GM12878 (cell line): ENCODE results near the gene NRXN3. TPM values are rescaled to one million over a fixed set of nuclear protein-coding genes. Genes with fewer than 3 reads are reported as not detected.

Experiments
- ATAC-seq: fragments of 200-7000 bp; cut with Tn5 transposase; 3 replicates; pipeline ENCODE4 v1.9.1; 2020; ENCODE audit warnings: mild to moderate bottlenecking, moderate library complexity
- BruUV-seq: library from RNA; stranded (reverse); fragments of 400-500 nt; replicated peaks from 2 replicates; lab custom pipeline; 2021; lab: Mats Ljungman, UMichigan
- CTCF ChIA-PET: fragments of 300-600 bp; sonication (Branson Sonifier 250); formaldehyde crosslinking; extraction: SDS; loops from one replicate; lab custom pipeline; 2021; ENCODE audit warnings: inconsistent platforms; lab: Yijun Ruan, JAX
- POLR2A ChIA-PET: fragments of 350-600 bp; formaldehyde crosslinking; extraction: SDS; loops from one replicate; lab custom pipeline; 2021; ENCODE audit warnings: inconsistent platforms; lab: Charles Lee
- RAD21 ChIA-PET: fragments of 300-600 bp; sonication (Branson Sonifier 250); formaldehyde crosslinking; loops from one replicate; lab custom pipeline; 2023; ENCODE audit warnings: antibody characterized with exemption; ENCODE audit not compliant: unreplicated experiment; lab: Charles Lee
- SMC1A ChIA-PET: fragments of 300-600 bp; sonication (Branson Sonifier 250); formaldehyde crosslinking; loops from one replicate; lab custom pipeline; 2023; ENCODE audit not compliant: unreplicated experiment, uncharacterized antibody; lab: Charles Lee
- DNase-seq: peaks from one replicate; pipeline ENCODE4 v3.0.0-alpha.2; 2011; ENCODE audit warnings: low read depth, low spot score
- FAIRE-seq: peaks from 3 replicates; lab custom pipeline; 2011; peaks lifted over from hg19 to GRCh38; lab: Jason Lieb, UNC
- H2AFZ ChIP-seq: 2 replicates; pipeline ENCODE4 v1.6.0; 2011; ENCODE audit warnings: low read depth, low read length, control low read depth; ENCODE audit not compliant: control insufficient read depth
- H3K27ac ChIP-seq: 2 replicates; pipeline ENCODE4 v1.5.1; 2011; ENCODE audit warnings: control low read depth; ENCODE audit not compliant: control insufficient read depth, insufficient read depth
- H3K27me3 ChIP-seq, 2 experiments: replicated peaks in 1 of 2; 2 replicates each; pipeline versions ENCODE4 v1.6.0 to v1.6.1; 2011; ENCODE audit warnings: low read length in 1 of 2; ENCODE audit not compliant: control insufficient read depth in 2 of 2, insufficient read depth in 2 of 2
- H3K36me3 ChIP-seq, 2 experiments: 2 replicates each; pipeline ENCODE4 v1.5.1; 2011; ENCODE audit warnings: low read length in 1 of 2; ENCODE audit not compliant: control insufficient read depth in 2 of 2, insufficient read depth in 2 of 2
- H3K4me1 ChIP-seq: 2 replicates; pipeline ENCODE4 v1.6.1; 2011; ENCODE audit warnings: mild to moderate bottlenecking, low read length, moderate library complexity, mixed read lengths; ENCODE audit not compliant: control insufficient read depth, insufficient read depth
- H3K4me2 ChIP-seq: 2 replicates; pipeline ENCODE4 v1.6.0; 2011; ENCODE audit warnings: control low read depth; ENCODE audit not compliant: control insufficient read depth, insufficient read depth
- H3K4me3 ChIP-seq: fragments of 200-600 bp; sonication (generic); 2 replicates; pipeline ENCODE4 v1.5.1; 2016
- H3K79me2 ChIP-seq: 2 replicates; pipeline ENCODE4 v1.6.0; 2011; ENCODE audit warnings: low read length; ENCODE audit not compliant: control insufficient read depth, insufficient read depth
- H3K9ac ChIP-seq: 2 replicates; pipeline ENCODE4 v1.8.0; 2011; ENCODE audit warnings: low read length, control low read depth, mixed read lengths; ENCODE audit not compliant: control insufficient read depth, insufficient read depth
- H3K9me3 ChIP-seq: replicated peaks from 3 replicates; pipeline ENCODE4 v1.5.1; 2011; ENCODE audit warnings: mild to moderate bottlenecking, low read length; ENCODE audit not compliant: control insufficient read depth, insufficient read depth
- H4K20me1 ChIP-seq: 2 replicates; pipeline ENCODE4 v1.6.0; 2011; ENCODE audit not compliant: control insufficient read depth, insufficient read depth
- E4F1 ChIP-seq: fragments of 450-650 bp; IDR thresholded peaks from 2 replicates; pipeline ENCODE4 v1.6.1; 2018; ENCODE audit warnings: borderline replicate concordance, mild to moderate bottlenecking; ENCODE audit not compliant: partially characterized antibody
- RAD51 ChIP-seq: fragments of 450-650 bp; IDR thresholded peaks from 2 replicates; pipeline ENCODE4 v1.6.1; 2016; ENCODE audit warnings: moderate library complexity, mild to moderate bottlenecking, inconsistent platforms
- STAT1 ChIP-seq: fragments of 450-650 bp; conservative IDR thresholded peaks from 2 replicates; pipeline ENCODE4 v1.6.1; 2014; ENCODE audit warnings: antibody characterized with exemption, mild to moderate bottlenecking
- ZBED1 ChIP-seq: IDR thresholded peaks from 2 replicates; pipeline ENCODE4 v1.6.1; 2016; ENCODE audit warnings: borderline replicate concordance
- ZBTB11 ChIP-seq: fragments of 450-650 bp; formaldehyde crosslinking; IDR thresholded peaks from 2 replicates; pipeline ENCODE4 v1.5.0; 2022; ENCODE audit warnings: mild to moderate bottlenecking, missing genetic modification characterization
- WGBS: methylation state at CpG from one replicate; pipeline ENCODE4 v1.1.6; 2016; ENCODE audit warnings: low lambda C conversion rate; ENCODE audit not compliant: insufficient replicate concordance, insufficient coverage; ENCODE audit errors: missing lambda C conversion rate; 5-methylcytosine and 5-hydroxymethylcytosine counted together
- in situ Hi-C: fragments of 300-500 bp; cut with MboI; formaldehyde crosslinking; loops from 9 replicates; pipeline ENCODE4 v1.14.3; 2018; ENCODE audit warnings: mixed read lengths
- intact Hi-C: fragments of 100-400 bp; cut with micrococcal nuclease; formaldehyde crosslinking; loops from one replicate; pipeline ENCODE4 v1.14.2; 2022; ENCODE audit not compliant: unreplicated experiment
- polyA plus RNA-seq, 11 experiments: library from polyadenylated mRNA; depleted of rRNA in 4 of 11; unstranded in 6 of 11; stranded (reverse) in 5 of 11; fragments of >200 nt; fragmentation: Nextera tagmentation in 4 of 11; fragmentation: Illumina TruSeq in 1 of 11; extraction: Ambion mirVana in 4 of 11; extraction: Trizol in 1 of 11; gene quantifications; 1 replicate in 1 of 11; 2 replicates in 10 of 11; pipeline versions ENCODE4 v1.2.1 to v1.2.3, GENCODE V29; 2011 to 2016; ENCODE audit warnings: inconsistent platforms in 2 of 11, missing spikeins in 2 of 11, low read depth in 1 of 11
- total RNA-seq, 4 experiments: library from RNA; depleted of rRNA in 3 of 4; stranded (reverse); fragments of >200 nt in 3 of 4; fragmentation: Illumina TruSeq in 1 of 4; extraction: Trizol in 1 of 4; gene quantifications; 2 replicates each; pipeline versions ENCODE4 v1.2.1 to v1.2.3, GENCODE V29; 2013 to 2021

NRXN3 gene
- total and polyA plus RNA-seq, 10 of the 15 experiments (the other 5 are each of a cell fraction or from before 2014, with no cell fraction given): 0.52 to 3.3 (median 1.4) TPM

GRCh38 chr14:79583738-79584408 is 1413.7 kb downstream of the NRXN3 start:
- BruUV-seq: no TSS peak
- POLR2A ChIA-PET: no interaction called here

More at GRCh38 chr14:79583738-79584408, 1413.7 kb downstream of the NRXN3 start:
- WGBS: 22% methylated on average over 4 of the region's 4 CpGs
- FAIRE-seq: no peak
- Histone ChIP-seq H3K4me3 (no peak overlapping the region), H4K20me1 (no peaks in the 10 kb centered on the region), H3K27me3 (no peaks in the 10 kb centered on the region), H3K9ac (no peak overlapping the region), H3K9me3 (no peaks in the 10 kb centered on the region), H3K36me3 (no peaks in the 10 kb centered on the region), H2AFZ (no peak overlapping the region), H3K79me2 (no peaks in the 10 kb centered on the region), H3K4me1 (no peaks in the 10 kb centered on the region), H3K4me2 (no peak overlapping the region), H3K27ac (no peak overlapping the region)
- in situ Hi-C loops: no loop called here
- CTCF ChIA-PET: no interaction called here
- RAD21 ChIA-PET: no interaction called here
- ATAC-seq: no peak
- TF ChIP-seq RAD51: no peak
- no peak for TF ChIP-seq ZBTB11 (CRISPR knock-in tag)
- TF ChIP-seq STAT1: no peak
- TF ChIP-seq E4F1: no peak
- no peak for TF ChIP-seq ZBED1
- intact Hi-C loops: no loop called here
- no peak for DNase-seq
- SMC1A ChIA-PET: no interaction called here
